DOHH2 (cell line): ENCODE data around the gene PHACTR2.

Experiments
- H3F3A ChIP-seq: fragments of 200-600 bp; sonication (generic), shearing (Covaris generic); 2 replicates; pipeline ENCODE4 v1.6.0; 2016; ENCODE audit warnings: antibody characterized with exemption, mild to moderate bottlenecking; ENCODE audit not compliant: control insufficient read depth, insufficient read depth
- H3K27ac ChIP-seq: fragments of 200-600 bp; sonication (generic); 2 replicates; pipeline ENCODE4 v1.5.1; 2014; ENCODE audit warnings: low read depth, mild to moderate bottlenecking, low read length, moderate library complexity
- H3K27me3 ChIP-seq: fragments of 200-600 bp; sonication (generic); 2 replicates; pipeline ENCODE4 v1.6.1; 2014; ENCODE audit warnings: mild to moderate bottlenecking, low read length, mixed read lengths; ENCODE audit not compliant: control insufficient read depth
- H3K36me3 ChIP-seq: fragments of 200-600 bp; sonication (generic); 2 replicates; pipeline ENCODE4 v1.6.1; 2014; ENCODE audit warnings: mild to moderate bottlenecking, low read length, moderate library complexity, mixed read lengths; ENCODE audit not compliant: control insufficient read depth
- H3K4me1 ChIP-seq: fragments of 200-600 bp; sonication (generic); 2 replicates; pipeline ENCODE4 v1.6.1; 2014; ENCODE audit warnings: mild to moderate bottlenecking, low read length, mixed read lengths; ENCODE audit not compliant: control insufficient read depth
- H3K4me2 ChIP-seq: fragments of 200-600 bp; sonication (generic); 2 replicates; pipeline ENCODE4 v1.6.0; 2014; ENCODE audit warnings: mild to moderate bottlenecking, low read length, moderate library complexity
- H3K4me3 ChIP-seq: fragments of 200-600 bp; sonication (generic); 2 replicates; pipeline ENCODE4 v1.5.1; 2014; ENCODE audit warnings: mild to moderate bottlenecking, low read length, mixed read lengths
- H3K79me2 ChIP-seq: fragments of 200-600 bp; sonication (generic); 2 replicates; pipeline ENCODE4 v1.6.1; 2014; ENCODE audit warnings: mild to moderate bottlenecking, low read length, mixed read lengths; ENCODE audit not compliant: control insufficient read depth
- H3K9me2 ChIP-seq: fragments of 200-600 bp; sonication (generic); replicated peaks from 2 replicates; pipeline ENCODE4 v1.6.1; 2014; ENCODE audit warnings: mild to moderate bottlenecking, low read length, mixed read lengths; ENCODE audit not compliant: control insufficient read depth
- H3K9me3 ChIP-seq: fragments of 200-600 bp; sonication (generic); 2 replicates; pipeline ENCODE4 v1.6.1; 2014; ENCODE audit warnings: antibody characterized with exemption, low read length, mixed read lengths; ENCODE audit not compliant: control insufficient read depth, insufficient read depth
- H4K20me1 ChIP-seq: fragments of 200-600 bp; sonication (generic); 2 replicates; pipeline ENCODE4 v1.6.0; 2014; ENCODE audit warnings: low read depth, mild to moderate bottlenecking, antibody characterized with exemption, low read length, moderate library complexity; ENCODE audit not compliant: control insufficient read depth, insufficient read depth
- CTCF ChIP-seq: fragments of 200-600 bp; sonication (generic); IDR thresholded peaks from one replicate; pipeline ENCODE4 v1.5.1; 2014; ENCODE audit warnings: antibody characterized with exemption, mild to moderate bottlenecking, low read depth, low read length; ENCODE audit not compliant: poor library complexity, severe bottlenecking
- EZH2phosphoT487 ChIP-seq: fragments of 200-600 bp; sonication (generic); IDR thresholded peaks from 2 replicates; pipeline ENCODE4 v1.6.1; 2017; ENCODE audit warnings: borderline replicate concordance, mild to moderate bottlenecking, antibody characterized with exemption, low read length, moderate library complexity, mixed read lengths

Gene PHACTR2

DNA sequence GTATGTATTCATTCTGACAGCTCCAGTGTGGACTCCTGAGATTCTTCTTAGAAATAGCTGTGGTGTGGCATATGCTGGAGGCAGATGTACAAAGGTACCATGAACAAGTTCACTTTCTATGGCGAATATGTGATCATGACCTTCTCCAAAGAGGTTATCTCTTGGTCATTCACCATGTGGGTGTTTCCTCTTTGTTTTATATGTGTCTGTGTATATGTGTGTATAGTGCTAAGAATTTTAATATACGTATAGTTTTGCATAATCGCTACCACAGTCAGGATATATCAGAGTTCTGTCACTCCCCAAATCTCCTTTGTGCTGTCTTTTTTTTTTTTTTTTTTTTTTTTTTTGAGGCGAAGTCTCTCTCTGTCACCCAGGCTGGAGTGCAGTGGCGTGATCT lies 47.1 kb downstream of the PHACTR2 start:
- Histone ChIP-seq H3K79me2 (no peaks in the 10 kb centered on the region), H3K9me2 (no peaks in the 10 kb centered on the region), H3K4me2 (no peak overlapping the region), H3F3A (no peaks in the 10 kb centered on the region), H3K4me3 (no peak overlapping the region), H3K27me3 (no peaks in the 10 kb centered on the region), H3K27ac (no peak overlapping the region), H3K36me3 (no peaks in the 10 kb centered on the region), H3K9me3 (no peaks in the 10 kb centered on the region), H4K20me1 (no peaks in the 10 kb centered on the region), H3K4me1 (peaks cover 8% of the 10 kb centered on the region)
- TF ChIP-seq EZH2phosphoT487: no peak
- no peak for TF ChIP-seq CTCF

DNA sequence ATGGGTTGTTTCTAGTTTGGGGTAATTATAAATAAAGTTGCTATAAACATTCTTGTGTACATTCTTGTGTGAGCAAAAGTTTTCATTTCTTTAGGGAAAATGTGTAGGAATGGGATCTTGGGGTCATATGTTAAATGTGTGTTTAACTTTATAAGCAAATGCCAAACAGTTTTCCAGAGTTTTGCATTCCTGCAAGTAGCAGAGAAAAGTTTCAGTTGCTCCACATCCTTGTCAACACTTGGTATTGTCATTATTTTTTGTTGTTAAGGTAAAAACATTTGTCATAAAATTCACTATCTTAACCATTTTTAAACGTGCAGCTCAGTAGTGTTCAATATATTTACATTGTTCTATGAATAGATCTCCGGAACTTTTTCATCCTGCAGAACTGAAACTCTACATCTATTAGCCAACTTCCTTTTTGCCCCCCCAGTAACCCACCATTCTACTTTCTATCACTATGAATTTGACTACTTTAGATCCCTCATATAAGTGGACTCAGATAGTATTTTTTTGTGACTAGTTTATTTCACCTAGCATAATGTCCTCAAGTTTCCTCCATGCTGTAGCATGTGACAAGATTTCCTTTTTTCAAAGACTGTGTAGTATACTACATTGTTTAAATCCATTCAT lies 48.4 kb downstream of the PHACTR2 start:
- H3K4me1 ChIP-seq: peaks cover 8% of the 10 kb centered on the region
- H3K27ac ChIP-seq: no peak overlapping the region
- no peaks in the 10 kb centered on the region for H3F3A ChIP-seq
- no peak overlapping the region for H3K4me3 ChIP-seq
- H3K27me3 ChIP-seq: no peaks in the 10 kb centered on the region
- H3K9me2 ChIP-seq: no peaks in the 10 kb centered on the region
- no peak for TF ChIP-seq CTCF
- TF ChIP-seq EZH2phosphoT487: no peak
- H3K4me2 ChIP-seq: no peak overlapping the region
- no peaks in the 10 kb centered on the region for H3K79me2 ChIP-seq
- H3K9me3 ChIP-seq: no peaks in the 10 kb centered on the region
- H4K20me1 ChIP-seq: no peaks in the 10 kb centered on the region
- no peaks in the 10 kb centered on the region for H3K36me3 ChIP-seq

- Histone ChIP-seq H3K9me2 (no peaks in the 10 kb centered on the region), H3K27ac (no peak overlapping the region), H3F3A (no peaks in the 10 kb centered on the region), H3K4me1 (peaks cover 8% of the 10 kb centered on the region), H4K20me1 (no peaks in the 10 kb centered on the region), H3K4me2 (no peak overlapping the region), H3K4me3 (no peak overlapping the region), H3K79me2 (no peaks in the 10 kb centered on the region), H3K36me3 (no peaks in the 10 kb centered on the region), H3K9me3 (no peaks in the 10 kb centered on the region), H3K27me3 (no peaks in the 10 kb centered on the region)
- TF ChIP-seq CTCF (no peak), EZH2phosphoT487 (no peak)
Observed at GRCh38 chr6:143727035-143727434, 49.3 kb downstream of the PHACTR2 start.
